NCI-H748 (cell line): ENCODE data around the gene MDP1.
"Not testable (repeated sequence)": the region's sequence is repeated elsewhere in the genome, so short reads cannot be mapped to it uniquely, and the experiment has no call there.

ENCODE experiments used
- DNase-seq: peaks from one replicate; lab custom pipeline; 2025; ENCODE audit not compliant: unreplicated experiment; lab: John Stamatoyannopoulos, UW

The MDP1 gene

GRCh38 chr14:24251880-24252288, 36.0 kb upstream of the MDP1 start:
- DNase-seq: no peak

GRCh38 chr14:24250354-24250753, 34.5 kb upstream of the MDP1 start:
- DNase-seq: no peak

DNA sequence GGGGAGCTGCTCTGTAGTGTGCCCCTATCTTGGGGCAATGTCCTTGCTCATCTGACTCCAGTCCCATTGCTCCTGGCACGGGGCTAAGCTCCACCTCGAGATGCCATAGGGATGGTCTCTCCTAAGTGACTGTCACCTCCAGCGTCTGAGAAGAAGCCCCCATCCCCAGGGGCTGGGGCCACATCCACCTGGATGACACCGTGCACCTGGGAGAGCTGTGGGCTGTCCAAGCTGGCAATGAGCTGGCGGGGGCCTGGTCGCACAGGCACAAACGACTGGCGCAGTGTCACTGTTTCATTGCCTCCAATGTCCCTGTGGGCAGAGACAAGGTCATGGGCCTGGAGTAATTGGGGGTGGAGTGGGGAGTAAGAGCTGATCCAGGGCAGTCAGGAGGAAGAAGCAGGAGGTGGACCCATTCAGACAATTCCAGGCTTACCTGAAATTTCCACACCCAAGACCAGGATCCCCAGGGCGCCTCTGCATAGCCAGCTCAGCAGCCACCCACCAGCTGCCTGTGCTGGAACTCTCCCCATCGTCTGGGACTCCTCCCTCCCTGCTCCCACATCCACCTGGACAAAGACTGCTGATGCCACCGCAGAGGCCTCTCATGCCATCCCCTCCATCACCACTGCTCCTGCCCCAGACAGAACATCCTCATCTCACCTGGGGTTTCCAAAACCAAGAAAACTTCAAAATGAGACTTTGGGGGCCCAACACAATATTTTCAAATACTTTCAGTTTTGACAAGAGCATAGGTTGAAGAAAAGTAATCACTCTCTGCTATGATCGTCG, 33.6 kb upstream of the MDP1 start:
- DNase-seq: no peak

- no peak for DNase-seq
Measured at GRCh38 chr14:24247422-24247821, 31.6 kb upstream of the MDP1 start.

DNA sequence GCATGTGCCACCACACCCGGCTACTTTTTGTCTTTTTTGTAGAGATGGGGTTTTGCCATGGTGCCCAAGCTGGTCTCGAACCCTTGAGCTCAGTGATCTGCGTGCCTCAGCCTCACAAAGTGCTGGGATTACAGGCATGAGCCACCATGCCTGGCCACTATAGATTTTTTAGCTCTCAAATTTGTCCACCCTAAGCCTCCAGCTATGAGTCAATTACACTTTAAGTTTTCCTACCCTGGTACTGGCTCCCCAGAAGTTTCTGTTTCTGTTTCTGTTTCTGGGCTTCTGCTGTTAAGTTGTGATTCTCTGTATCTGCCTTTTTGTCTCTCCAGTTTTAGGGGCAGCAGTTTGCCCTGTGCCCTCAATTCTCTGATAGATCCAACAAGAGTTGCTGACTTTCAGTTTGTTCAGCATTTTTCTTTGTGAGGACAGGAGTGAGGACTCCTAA, 30.9 kb upstream of the MDP1 start:
- no peak for DNase-seq

GRCh38 chr14:24245350-24245749, 29.5 kb upstream of the MDP1 start:
- DNase-seq: not testable (repeated sequence)

DNA sequence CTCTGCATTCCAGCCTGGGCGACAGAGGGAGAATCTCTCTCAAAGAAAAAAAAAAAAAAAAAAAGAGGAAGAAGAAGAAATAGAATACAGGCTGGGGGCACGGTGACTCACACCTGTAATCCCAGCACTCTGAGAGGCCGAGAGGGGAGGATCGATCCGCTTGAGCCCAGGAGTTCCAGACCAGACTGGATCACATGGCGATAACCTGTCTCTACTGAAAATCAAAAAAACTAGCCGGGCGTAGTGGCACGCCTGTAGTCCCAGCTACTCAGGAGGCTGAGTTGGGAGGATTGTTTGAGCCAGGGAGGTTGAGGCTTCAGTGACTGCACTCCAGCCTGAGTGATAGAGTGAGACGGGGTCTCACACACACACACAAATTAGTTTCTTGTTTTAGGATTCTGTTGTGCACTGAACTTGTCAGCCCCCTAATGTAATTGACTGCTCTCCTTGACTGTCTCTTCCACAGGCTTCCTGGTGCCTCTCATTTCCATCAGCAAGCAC, 27.5 kb upstream of the MDP1 start:
- DNase-seq: no peak

DNA sequence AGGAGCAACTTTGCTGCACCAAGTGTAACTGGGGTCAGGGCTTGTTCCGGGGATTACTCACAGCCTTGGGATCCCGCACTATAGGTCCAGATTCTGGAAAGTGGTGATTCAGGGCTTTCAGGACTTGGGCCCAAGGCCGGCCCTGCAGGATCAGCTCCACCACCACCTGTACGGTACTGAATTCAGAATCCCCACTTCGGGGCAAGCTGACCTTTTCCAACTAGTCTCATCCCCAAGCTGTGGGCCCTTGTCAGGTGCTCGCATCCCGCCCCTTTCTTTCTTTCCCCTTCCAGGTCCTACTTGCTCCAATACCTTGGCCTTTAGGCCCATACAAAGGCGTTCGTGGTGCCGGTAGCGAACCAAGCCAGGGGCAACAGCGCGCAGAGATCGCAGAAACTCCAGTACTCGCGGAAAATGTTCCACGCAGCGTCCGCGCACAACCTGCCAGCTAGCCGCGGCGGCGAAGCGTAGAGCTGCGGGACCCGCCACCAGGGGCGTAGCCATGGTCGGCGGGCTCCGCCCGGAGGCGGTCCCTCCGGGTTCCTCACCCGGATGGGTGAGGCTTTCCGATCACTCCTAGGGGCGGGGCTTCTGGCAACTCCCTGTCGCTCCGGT, 26.1 kb upstream of the MDP1 start:
- DNase-seq: peak; percentile 94

GRCh38 chr14:24240110-24240918, 24.4 kb upstream of the MDP1 start:
- no peak for DNase-seq

DNA sequence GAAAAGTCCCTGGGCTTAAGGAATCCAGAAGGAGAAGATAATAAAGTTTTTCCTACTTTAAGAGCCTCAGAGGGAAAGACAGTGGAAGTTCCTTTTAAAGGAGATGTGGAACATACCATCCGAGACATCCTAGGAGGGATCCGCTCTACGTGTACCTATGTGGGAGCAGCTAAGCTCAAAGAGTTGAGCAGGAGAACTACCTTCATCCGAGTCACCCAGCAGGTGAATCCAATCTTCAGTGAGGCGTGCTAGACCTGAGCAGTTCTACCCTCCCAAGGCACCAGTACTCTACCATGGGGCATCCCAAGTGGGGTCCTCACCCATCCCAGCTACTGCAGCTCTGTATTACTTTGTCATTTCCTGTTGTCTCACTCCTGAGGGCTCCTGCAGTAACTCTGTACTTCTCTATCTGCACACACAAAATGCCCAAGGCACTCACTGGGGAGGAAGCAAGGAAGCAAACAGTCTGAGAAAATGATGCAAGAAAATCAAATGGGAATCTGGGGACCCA, 22.7 kb upstream of the MDP1 start:
- DNase-seq: no peak

GRCh38 chr14:24238123-24238522, 22.3 kb upstream of the MDP1 start:
- DNase-seq: no peak

GRCh38 chr14:24237463-24237955, 21.6 kb upstream of the MDP1 start:
- no peak for DNase-seq

DNA sequence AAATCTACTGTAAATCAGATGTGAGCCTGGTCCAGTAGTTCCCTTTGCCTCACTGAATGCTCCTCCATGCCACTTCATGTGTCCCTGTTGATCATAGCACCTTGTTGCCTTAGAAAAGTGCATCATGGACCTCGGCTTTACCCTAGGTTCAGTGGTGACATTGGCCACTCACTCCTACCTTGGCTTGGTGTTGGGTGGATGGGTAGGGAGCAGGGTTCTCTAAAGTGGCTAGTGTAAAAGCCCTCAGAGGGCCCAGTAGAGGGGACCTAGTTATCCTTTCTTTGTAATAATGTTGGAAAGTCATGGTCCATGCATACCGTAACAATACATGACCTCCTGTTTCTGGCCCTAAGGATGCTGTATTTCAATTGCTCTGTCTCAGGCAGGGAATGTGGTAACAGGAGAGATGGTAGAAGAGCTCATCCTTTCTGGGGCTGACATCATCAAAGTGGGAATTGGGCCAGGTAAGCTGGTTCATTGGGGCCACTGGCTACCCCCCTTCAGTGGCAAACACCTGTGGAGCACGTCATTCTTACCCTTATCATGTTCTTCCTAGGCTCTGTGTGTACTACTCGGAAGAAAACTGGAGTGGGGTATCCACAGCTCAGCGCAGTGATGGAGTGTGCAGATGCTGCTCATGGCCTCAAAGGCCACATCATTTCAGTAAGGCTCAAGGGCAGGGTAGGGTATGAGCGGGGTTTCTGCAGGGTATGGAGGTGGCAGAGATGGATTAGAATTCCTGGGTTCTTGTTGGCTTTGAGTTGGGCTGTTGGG, 21.0 kb upstream of the MDP1 start:
- no peak for DNase-seq

- DNase-seq: no peak
Measured at GRCh38 chr14:24235804-24236688, 20.2 kb upstream of the MDP1 start.

- no peak for DNase-seq
Measured at GRCh38 chr14:24234095-24235005, 18.5 kb upstream of the MDP1 start.

DNA sequence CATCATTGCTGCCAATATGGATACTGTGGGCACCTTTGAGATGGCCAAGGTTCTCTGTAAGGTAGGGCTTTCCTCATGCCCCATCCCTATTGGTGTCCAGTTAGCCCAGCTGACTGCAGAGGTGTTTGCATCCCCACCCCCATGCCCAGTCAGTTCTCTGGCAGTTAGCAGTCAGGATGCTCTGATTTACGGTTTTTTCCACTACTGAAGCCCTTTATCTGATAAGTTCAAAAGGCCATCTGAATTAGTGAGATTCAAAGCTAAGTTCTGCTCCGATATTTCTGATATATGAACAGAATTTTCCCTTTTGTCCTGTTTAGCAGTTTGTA, 17.6 kb upstream of the MDP1 start:
- DNase-seq: peak; percentile 12

DNA sequence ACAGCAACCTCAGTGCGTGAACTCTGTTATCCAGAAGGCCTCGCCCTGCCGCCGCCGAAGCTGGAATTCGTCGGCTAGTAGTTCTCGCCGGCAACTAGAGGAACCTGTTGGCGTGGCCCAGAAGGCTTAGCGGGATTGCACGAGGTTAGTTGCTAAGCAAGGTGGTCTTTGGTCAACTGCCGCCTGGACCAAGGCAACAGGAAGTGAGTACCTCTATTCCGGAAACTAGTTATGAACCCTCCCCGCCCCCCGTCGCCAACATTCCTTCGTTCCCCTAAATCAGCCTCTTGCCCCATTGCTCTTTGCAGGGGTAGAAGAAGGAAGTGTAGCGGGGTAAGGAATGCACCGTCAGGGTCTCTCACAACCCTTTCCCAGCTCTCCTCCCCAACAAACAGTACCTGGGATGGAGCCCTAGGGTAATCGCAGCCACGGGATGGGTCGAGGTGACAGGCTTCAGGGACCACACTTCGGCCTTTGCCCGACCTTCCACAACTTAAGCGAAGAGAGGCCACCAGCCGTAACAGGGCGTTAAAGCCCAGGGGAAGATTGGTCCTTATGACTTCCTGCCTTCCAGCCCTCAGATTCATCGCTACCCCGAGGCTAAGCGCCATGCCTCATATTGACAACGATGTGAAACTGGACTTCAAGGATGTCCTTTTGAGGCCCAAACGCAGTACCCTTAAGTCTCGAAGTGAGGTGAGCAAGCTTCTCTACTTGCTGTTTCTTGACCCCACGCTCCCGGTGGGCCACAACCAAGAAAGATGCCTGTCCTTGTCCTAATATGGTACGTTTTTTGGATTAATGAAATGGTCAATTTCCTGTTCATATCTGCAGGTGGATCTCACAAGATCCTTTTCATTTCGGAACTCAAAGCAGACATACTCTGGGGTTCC, 17.0 kb upstream of the MDP1 start, which contains the start of gene GMPR2:
GMPR2 (plus strand) TSS at position 285 of the 893 bp plus-strand sequence; CDS start at position 610, 325 bp downstream.
- DNase-seq: peak; percentile 31
